ENCODE results near the gene SOCS2. TPM values are rescaled to one million over a fixed set of nuclear protein-coding genes. Genes with fewer than 3 reads are reported as not detected.

Gene SOCS2
- total RNA-seq: 0.59 and 0.97 TPM in 2 replicates

GRCh38 chr12:93571925-93572711 is at the start of gene SOCS2:
TSS of gene SOCS2 (plus strand) at chr12:93572675. CDS start at chr12:93572898, 223 bp downstream.

Other genes starting within 250 kb of the SOCS2 start
- gene NUDT4, start 194.8 kb upstream of the SOCS2 start, total RNA-seq: 49.6 and 65.4 TPM in 2 replicates
- gene UBE2N, start 130.7 kb upstream of the SOCS2 start, total RNA-seq: 28.5 and 54.8 TPM in 2 replicates
- 73.3 and 92.9 TPM in 2 replicates for gene MRPL42, start 105.2 kb upstream of the SOCS2 start, total RNA-seq
- gene CRADD, start 104.7 kb downstream of the SOCS2 start, total RNA-seq: 10.2 and 11.9 TPM in 2 replicates

Measured in smooth muscle cell of the umbilical artery (primary cell).